Measurements from ENCODE around the gene FAM83D.
"Not testable (repeated sequence)": the region's sequence is repeated elsewhere in the genome, so short reads cannot be mapped to it uniquely, and the experiment has no call there.

The FAM83D gene

GRCh38 chr20:38953630-38954340, 27.6 kb downstream of the FAM83D start:
- POLR2A ChIA-PET: no interaction called here
- CTCF ChIA-PET: interaction anchor here (1.1 kb wide), 1 partner anchor 17 kb away, joined by 3 read pairs; no protein-coding TSS in a partner anchor
- no peak overlapping the region for H3K4me3 ChIP-seq (ENCODE audit: low read depth, low read length)
- DNase-seq (ENCODE audit: low read depth, low spot score): no peak
- no peak for TF ChIP-seq CTCF (IDR thresholded peaks at IDR 0.05; ENCODE audit: insufficient read depth, low read length, missing control alignments)

GRCh38 chr20:38957235-38957876, 31.1 kb downstream of the FAM83D start:
- no peak overlapping the region for H3K4me3 ChIP-seq (ENCODE audit: low read depth, low read length)
- ChIA-PET CTCF (interaction anchor here (1.4 kb wide), 1 partner anchor 30 kb away, joined by 3 read pairs; no protein-coding TSS in a partner anchor), POLR2A (no interaction called here)

GRCh38 chr20:38957915-38958485, 31.8 kb downstream of the FAM83D start:
- no peak overlapping the region for H3K4me3 ChIP-seq (ENCODE audit: low read depth, low read length)
- no peak for DNase-seq (ENCODE audit: low read depth, low spot score)
- POLR2A ChIA-PET: no interaction called here
- no peak for TF ChIP-seq CTCF (IDR thresholded peaks at IDR 0.05; ENCODE audit: insufficient read depth, low read length, missing control alignments)
- CTCF ChIA-PET: interaction anchor here (1.1 to 1.5 kb wide), 3 partner anchors 31 to 92 kb away, joined by 3 to 4 read pairs (median 3); no protein-coding TSS in a partner anchor

More at GRCh38 chr20:38957235-38957876, 31.1 kb downstream of the FAM83D start:
- no peak for DNase-seq (ENCODE audit: low read depth, low spot score)
- no peak for TF ChIP-seq CTCF (IDR thresholded peaks at IDR 0.05; ENCODE audit: insufficient read depth, low read length, missing control alignments)

- H3K4me3 ChIP-seq (ENCODE audit: low read depth, low read length); DNase-seq (ENCODE audit: low read depth, low spot score); CTCF ChIA-PET; POLR2A ChIA-PET: not testable (repeated sequence)
These were observed 34.0 kb downstream of the FAM83D start for GRCh38 chr20:38960187-38960687.

- POLR2A ChIA-PET: interaction anchor here (0.9 to 1.5 kb wide), 2 partner anchors 9 to 35 kb away, joined by 6 to 8 read pairs; partner anchors contain the start of gene FAM83D
- H3K4me3 ChIP-seq (ENCODE audit: low read depth, low read length): peak overlapping the region; percentile 80
- TF ChIP-seq CTCF (IDR thresholded peaks at IDR 0.05; ENCODE audit: insufficient read depth, low read length, missing control alignments): no peak
- CTCF ChIA-PET: interaction anchor here (0.9 to 1.5 kb wide), 7 partner anchors 11 to 35 kb away, joined by 3 to 9 read pairs (median 4); partner anchors contain the start of gene FAM83D
- DNase-seq (ENCODE audit: low read depth, low spot score): no peak
These were observed 35.4 kb downstream of the FAM83D start for GRCh38 chr20:38961530-38962043.

GRCh38 chr20:38962044-38962927, 36.1 kb downstream of the FAM83D start, which contains the start of gene DHX35:
Gene DHX35, plus strand, starts transcription at chr20:38962344. Its CDS starts 24 bp downstream, at chr20:38962368.
- CTCF ChIA-PET: interaction anchor here (0.8 to 1.9 kb wide), 13 partner anchors 11 to 88 kb away, joined by 3 to 9 read pairs (median 4); partner anchors contain the start of gene FAM83D
- POLR2A ChIA-PET: interaction anchor here (0.6 to 1.5 kb wide), 5 partner anchors 8 to 956 kb away, joined by 3 to 8 read pairs (median 3); partner anchors contain the start of gene FAM83D
- peak within 1 kb of the TSS; percentile 91 for H3K4me3 ChIP-seq (ENCODE audit: low read depth, low read length)
- TF ChIP-seq CTCF (IDR thresholded peaks at IDR 0.05; ENCODE audit: insufficient read depth, low read length, missing control alignments): peak; percentile 47
- DNase-seq (ENCODE audit: low read depth, low spot score): peak; percentile 50
